Left ventricle myocardium inferior (tissue), 1 donor: ENCODE results near the gene IFNK. TPM values are rescaled to one million over a fixed set of nuclear protein-coding genes. Genes with fewer than 3 reads are reported as not detected.

Experiments
- DNase-seq: peaks from one replicate; pipeline ENCODE4 v3.0.0-alpha.2; 2020
- H3K27ac ChIP-seq: fragments of 200-600 bp; replicated peaks from 2 replicates; pipeline ENCODE4 v1.8.0; 2021
- H3K27me3 ChIP-seq: fragments of 200-600 bp; 2 replicates; pipeline ENCODE4 v1.8.0; 2021; ENCODE audit warnings: low read depth
- H3K36me3 ChIP-seq: fragments of 200-600 bp; 2 replicates; pipeline ENCODE4 v1.8.0; 2021
- H3K4me1 ChIP-seq: fragments of 200-600 bp; 2 replicates; pipeline ENCODE4 v1.8.0; 2021
- H3K4me3 ChIP-seq: fragments of 200-600 bp; 2 replicates; pipeline ENCODE4 v1.8.0; 2021; ENCODE audit warnings: mild to moderate bottlenecking, moderate library complexity
- H3K9me3 ChIP-seq: fragments of 200-600 bp; replicated peaks from 2 replicates; pipeline ENCODE4 v1.8.0; 2021
- intact Hi-C: fragments of 100-400 bp; cut with micrococcal nuclease; formaldehyde crosslinking; loops from one replicate; pipeline ENCODE4 v1.11.0; 2022
- total RNA-seq: library from RNA; stranded (reverse); fragmentation: NEBNext Ultra II Directional; extraction: Animal tissue kit (Norgen Biotek cat#: 25700); gene quantifications from one replicate; pipeline ENCODE4 v1.2.1, GENCODE V29; 2021
- TF ChIP-seq, protein P1 (sequence below): fragments of 200-600 bp; IDR thresholded peaks from 2 replicates; pipeline ENCODE4 v1.8.0; 2021; ENCODE audit warnings: antibody characterized with exemption, mild to moderate bottlenecking, borderline replicate concordance
- donor health status: DM: no; HTN: yes; CAD: no; lungs with severe emphysema.

The IFNK gene
- total RNA-seq, 1 donor from 2014 or later, result not detected

DNA sequence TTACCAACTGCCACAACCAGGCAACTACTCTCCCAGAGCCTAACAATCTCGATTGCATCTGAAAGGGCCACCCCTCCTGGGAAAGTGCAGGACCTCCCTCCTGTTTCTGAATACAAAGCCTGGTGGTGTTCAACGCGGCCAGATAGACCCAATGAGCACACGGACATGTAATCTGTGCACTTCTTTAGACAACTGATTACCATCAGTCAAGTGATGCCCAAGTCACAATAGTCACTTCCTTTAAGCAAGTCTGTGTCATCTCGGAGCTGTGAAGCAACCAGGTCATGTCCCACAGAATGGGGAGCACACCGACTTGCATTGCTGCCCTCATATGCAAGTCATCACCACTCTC, 48.5 kb downstream of the IFNK start:
- no peaks in the 10 kb centered on the region for H3K36me3 ChIP-seq
- intact Hi-C loops, result no loop called here
- H3K27ac ChIP-seq, result peak overlapping the region; percentile 95
- H3K27me3 ChIP-seq, result no peaks in the 10 kb centered on the region
- no peak for DNase-seq
- H3K4me3 ChIP-seq, result peak overlapping the region; percentile 94
- H3K9me3 ChIP-seq, result no peaks in the 10 kb centered on the region
- TF ChIP-seq, protein P1, sequence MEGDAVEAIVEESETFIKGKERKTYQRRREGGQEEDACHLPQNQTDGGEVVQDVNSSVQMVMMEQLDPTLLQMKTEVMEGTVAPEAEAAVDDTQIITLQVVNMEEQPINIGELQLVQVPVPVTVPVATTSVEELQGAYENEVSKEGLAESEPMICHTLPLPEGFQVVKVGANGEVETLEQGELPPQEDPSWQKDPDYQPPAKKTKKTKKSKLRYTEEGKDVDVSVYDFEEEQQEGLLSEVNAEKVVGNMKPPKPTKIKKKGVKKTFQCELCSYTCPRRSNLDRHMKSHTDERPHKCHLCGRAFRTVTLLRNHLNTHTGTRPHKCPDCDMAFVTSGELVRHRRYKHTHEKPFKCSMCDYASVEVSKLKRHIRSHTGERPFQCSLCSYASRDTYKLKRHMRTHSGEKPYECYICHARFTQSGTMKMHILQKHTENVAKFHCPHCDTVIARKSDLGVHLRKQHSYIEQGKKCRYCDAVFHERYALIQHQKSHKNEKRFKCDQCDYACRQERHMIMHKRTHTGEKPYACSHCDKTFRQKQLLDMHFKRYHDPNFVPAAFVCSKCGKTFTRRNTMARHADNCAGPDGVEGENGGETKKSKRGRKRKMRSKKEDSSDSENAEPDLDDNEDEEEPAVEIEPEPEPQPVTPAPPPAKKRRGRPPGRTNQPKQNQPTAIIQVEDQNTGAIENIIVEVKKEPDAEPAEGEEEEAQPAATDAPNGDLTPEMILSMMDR, result no peak
- H3K4me1 ChIP-seq, result peaks cover 63% of the 10 kb centered on the region

DNA sequence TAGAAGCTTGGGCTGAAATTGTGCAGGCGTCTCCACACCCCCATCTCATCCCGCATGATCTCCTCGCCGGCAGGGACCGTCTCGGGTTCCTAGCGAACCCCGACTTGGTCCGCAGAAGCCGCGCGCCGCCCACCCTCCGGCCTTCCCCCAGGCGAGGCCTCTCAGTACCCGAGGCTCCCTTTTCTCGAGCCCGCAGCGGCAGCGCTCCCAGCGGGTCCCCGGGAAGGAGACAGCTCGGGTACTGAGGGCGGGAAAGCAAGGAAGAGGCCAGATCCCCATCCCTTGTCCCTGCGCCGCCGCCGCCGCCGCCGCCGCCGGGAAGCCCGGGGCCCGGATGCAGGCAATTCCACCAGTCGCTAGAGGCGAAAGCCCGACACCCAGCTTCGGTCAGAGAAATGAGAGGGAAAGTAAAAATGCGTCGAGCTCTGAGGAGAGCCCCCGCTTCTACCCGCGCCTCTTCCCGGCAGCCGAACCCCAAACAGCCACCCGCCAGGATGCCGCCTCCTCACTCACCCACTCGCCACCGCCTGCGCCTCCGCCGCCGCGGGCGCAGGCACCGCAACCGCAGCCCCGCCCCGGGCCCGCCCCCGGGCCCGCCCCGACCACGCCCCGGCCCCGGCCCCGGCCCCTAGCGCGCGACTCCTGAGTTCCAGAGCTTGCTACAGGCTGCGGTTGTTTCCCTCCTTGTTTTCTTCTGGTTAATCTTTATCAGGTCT, 49.0 kb downstream of the IFNK start, which contains the start of gene C9orf72:
C9orf72 (minus strand) TSS at position 564 of the 716 bp plus-strand sequence. CDS start 6,361 bp downstream, outside the sequence.
- Histone ChIP-seq H3K27ac (peak within 1 kb of the TSS; percentile 95), H3K9me3 (peaks cover 3% of the 10 kb centered on the region), H3K36me3 (no peaks in the 10 kb centered on the region), H3K4me3 (peak within 1 kb of the TSS; percentile 94), H3K4me1 (peaks cover 57% of the 10 kb centered on the region), H3K27me3 (no peaks in the 10 kb centered on the region)
- intact Hi-C loops, result no loop called here
- TF ChIP-seq, protein P1, result peak; percentile 19
- DNase-seq, result peak; percentile 80

DNA sequence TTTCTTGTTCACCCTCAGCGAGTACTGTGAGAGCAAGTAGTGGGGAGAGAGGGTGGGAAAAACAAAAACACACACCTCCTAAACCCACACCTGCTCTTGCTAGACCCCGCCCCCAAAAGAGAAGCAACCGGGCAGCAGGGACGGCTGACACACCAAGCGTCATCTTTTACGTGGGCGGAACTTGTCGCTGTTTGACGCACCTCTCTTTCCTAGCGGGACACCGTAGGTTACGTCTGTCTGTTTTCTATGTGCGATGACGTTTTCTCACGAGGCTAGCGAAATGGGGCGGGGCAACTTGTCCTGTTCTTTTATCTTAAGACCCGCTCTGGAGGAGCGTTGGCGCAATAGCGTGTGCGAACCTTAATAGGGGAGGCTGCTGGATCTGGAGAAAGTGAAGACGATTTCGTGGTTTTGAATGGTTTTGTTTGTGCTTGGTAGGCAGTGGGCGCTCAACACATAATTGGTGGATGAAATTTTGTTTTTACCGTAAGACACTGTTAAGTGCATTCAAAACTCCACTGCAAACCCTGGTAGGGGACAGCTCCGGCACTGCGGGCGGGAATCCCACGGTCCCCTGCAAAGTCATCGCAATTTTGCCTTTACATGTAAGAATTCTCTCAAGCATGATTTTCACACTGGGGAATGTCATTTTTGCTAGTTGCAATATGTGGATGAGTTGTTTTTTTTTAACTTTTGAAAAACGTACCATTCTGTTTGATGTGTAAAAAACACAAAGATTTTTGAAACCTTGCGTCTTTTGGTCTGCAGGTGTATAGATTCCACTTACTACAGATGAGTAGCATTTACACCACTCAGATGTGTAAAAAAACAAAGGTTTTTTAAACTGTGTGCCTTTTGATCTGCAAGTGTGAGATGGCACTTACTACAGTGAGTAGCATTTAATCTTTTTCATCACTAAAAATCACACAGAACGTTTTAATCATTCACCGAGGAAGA, 49.8 kb downstream of the IFNK start:
- intact Hi-C loops, result no loop called here
- TF ChIP-seq, protein P1, result no peak

More for the DNA sequence above, 49.8 kb downstream of the IFNK start:
- peak overlapping the region; percentile 94 for H3K4me3 ChIP-seq
- peak; percentile 92 for DNase-seq
- peaks cover 11% of the 10 kb centered on the region for H3K9me3 ChIP-seq
- H3K27me3 ChIP-seq, result no peaks in the 10 kb centered on the region
- peaks cover 49% of the 10 kb centered on the region for H3K4me1 ChIP-seq
- peak overlapping the region; percentile 95 for H3K27ac ChIP-seq
- no peaks in the 10 kb centered on the region for H3K36me3 ChIP-seq

Other genes with a start within 250 kb of the IFNK start
- gene EQTN, start 227.1 kb upstream of the IFNK start, total RNA-seq, result not detected
- 2.1 TPM for gene MOB3B, start 5.5 kb downstream of the IFNK start, total RNA-seq
- gene C9orf72, start 49.2 kb downstream of the IFNK start, total RNA-seq, result 15.6 TPM